GM18526 (cell line): ENCODE data around the gene MYDGF.

Experiments used
- POLR2A ChIP-seq: IDR thresholded peaks from 3 replicates; pipeline ENCODE4 v1.6.1; 2011; ENCODE audit not compliant: insufficient read length; ENCODE audit errors: extremely low read depth

Gene MYDGF

DNA sequence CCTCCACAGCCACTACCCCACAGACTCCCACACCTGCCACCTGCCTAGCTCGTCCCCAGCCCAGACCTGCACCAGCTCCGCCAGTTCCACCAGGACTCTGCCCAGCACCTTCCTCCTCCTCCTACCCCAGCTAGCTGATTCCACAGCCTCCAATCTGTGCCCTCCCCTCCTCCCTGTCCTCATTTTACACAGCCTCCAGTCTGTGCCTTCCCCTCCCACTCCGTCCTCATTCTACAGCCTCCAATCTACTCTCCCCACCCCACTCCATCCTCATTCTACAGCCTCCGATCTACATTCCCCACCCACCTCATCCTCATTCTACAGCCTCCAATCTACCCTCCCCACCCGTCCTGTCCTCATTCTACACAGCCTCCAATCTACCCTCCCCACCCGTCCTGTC is 7.3 kb downstream of the MYDGF start:
- no peak for TF ChIP-seq POLR2A

DNA sequence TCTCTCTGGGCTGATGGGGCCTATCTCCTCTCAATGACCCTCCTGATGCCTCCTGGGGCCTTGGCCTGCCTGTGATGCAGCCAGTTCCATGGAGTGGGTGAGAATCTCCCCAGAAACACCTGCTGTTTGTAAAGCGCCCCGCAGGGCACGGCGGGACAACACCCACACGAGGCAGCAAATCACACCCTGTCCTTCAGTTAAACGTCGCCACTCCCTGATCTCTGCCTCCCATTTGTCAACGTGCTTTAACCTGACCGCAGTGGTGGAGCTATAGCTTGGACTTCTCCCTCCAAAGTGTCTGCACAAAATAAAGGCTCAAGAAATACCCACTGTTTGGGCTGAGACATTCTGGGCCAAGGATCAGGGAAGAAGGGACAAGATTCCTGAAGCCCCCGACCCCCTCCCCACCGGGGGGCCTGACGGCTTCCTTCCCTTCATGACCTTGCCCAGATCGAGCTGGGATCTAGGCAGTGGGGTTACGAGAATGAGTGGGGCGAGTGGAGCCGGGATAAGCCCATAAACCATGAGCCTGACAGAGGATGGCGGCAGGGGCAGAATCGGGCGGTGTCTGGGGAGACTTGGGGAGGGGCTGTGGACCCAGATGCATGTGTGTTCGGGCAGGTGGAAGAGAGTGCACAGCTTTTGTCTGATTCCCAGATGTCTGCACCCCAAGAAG is 8.0 kb downstream of the MYDGF start:
- TF ChIP-seq POLR2A: no peak

- TF ChIP-seq POLR2A: no peak
Observed at GRCh38 chr19:4660993-4661392, 9.1 kb downstream of the MYDGF start.

GRCh38 chr19:4660181-4660791 is 9.9 kb downstream of the MYDGF start:
- TF ChIP-seq POLR2A: no peak

GRCh38 chr19:4657835-4658234 is 12.3 kb downstream of the MYDGF start:
- TF ChIP-seq POLR2A: no peak

DNA sequence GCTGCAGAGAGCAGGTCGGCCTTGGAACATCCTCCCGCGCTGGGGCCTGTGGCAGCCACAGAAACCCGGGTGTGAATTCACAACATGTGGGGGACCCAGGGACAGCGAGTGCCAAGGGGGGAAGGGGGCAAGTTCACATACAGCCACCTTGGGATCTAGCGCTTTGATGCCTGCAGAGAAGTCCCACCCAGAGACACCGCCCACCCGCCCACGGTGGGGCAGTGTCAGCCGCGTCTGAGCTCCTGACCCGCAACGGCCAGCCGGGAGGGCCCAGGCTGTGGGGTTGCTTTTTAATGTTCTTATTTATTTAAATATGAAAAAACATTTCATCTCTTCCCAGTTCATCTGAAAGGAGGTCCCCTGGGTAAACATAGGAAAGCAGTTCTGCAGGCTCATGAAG is 12.9 kb downstream of the MYDGF start:
- TF ChIP-seq POLR2A: no peak

- no peak for TF ChIP-seq POLR2A
Observed at GRCh38 chr19:4656102-4656501, 14.0 kb downstream of the MYDGF start.

GRCh38 chr19:4654437-4655361 is 15.4 kb downstream of the MYDGF start:
- TF ChIP-seq POLR2A: no peak

GRCh38 chr19:4653793-4654436 is 16.2 kb downstream of the MYDGF start:
- no peak for TF ChIP-seq POLR2A

GRCh38 chr19:4652075-4652474 is 18.1 kb downstream of the MYDGF start:
- no peak for TF ChIP-seq POLR2A

GRCh38 chr19:4650159-4650558 is 20.0 kb downstream of the MYDGF start:
- TF ChIP-seq POLR2A: no peak

- TF ChIP-seq POLR2A: no peak
Observed at GRCh38 chr19:4649392-4650047, 20.6 kb downstream of the MYDGF start.

DNA sequence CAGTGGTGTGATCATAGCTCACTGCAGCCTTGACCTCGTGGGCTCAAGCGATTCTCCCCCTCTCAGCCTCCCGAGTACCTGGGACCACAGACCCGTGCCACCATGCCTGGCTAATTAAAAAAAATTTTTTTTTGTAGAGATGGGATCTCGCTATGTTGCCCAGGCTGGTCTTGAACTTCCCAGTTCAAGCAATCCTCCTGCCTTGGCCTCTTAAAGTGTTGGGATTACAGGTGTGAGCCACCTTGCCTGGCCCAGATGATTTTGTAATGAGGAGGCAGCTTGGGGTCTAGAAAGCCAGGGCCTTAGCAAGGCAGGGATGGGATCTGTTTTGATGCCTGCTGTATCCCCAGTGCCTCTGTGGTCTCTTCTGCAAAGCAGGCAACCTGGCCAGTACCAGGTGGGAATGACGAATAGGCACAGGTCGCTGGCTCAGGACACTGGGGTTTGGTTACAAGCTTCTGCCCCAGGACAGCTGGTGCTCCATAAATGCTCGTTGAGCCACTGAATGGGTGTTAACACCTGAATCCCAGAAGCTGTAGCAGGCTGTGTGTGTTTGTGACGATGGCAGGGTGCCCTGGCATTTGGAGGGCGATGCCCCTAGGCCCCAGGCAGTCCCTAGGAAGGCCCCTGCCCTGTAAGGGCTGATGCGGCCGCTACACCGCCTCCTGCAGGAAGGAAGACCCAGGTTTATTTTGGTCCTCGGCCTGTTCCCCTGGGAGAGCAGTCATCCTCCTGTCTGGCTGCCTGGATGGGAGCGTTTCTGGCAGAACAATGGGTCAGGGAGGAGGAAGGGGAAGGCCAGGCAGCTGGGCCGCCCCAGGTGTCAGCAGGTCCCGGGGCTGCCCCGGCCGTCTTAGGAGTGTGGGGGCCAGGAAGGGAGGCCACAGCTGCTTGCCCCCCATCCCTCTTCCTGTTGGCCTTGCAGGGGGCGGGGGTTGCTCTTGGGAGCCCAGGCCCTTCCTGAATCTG is 22.2 kb downstream of the MYDGF start:
- no peak for TF ChIP-seq POLR2A

GRCh38 chr19:4645718-4646117 is 24.4 kb downstream of the MYDGF start:
- TF ChIP-seq POLR2A: no peak
